Natural killer cell (primary cell): Measurements from ENCODE around the gene LRP1B. TPM values are rescaled to one million over a fixed set of nuclear protein-coding genes. Genes with fewer than 3 reads are reported as not detected.

Experiments
- ATAC-seq, 3 donors: fragments of 150-1000 bp in 2 of 3; fragments of 200-7000 bp in 1 of 3; cut with Tn5 transposase; 1 replicate in 1 of 3; 2 replicates in 2 of 3; pipeline ENCODE4 v1.10.0; 2021; ENCODE audit warnings: mild to moderate bottlenecking in 2 of 3, moderate library complexity in 2 of 3
- DNase-seq, 2 donors: peaks; one replicate each; pipeline versions ENCODE4 v3.0.0 to v3.0.0-alpha.2; 2013 to 2021; ENCODE audit warnings: mixed read lengths in 1 of 2
- H3K27ac ChIP-seq: one replicate; pipeline ENCODE4 v1.5.1; 2013; ENCODE audit warnings: mild to moderate bottlenecking, low read length
- H3K27me3 ChIP-seq: one replicate; pipeline ENCODE4 v1.6.1; 2013; ENCODE audit warnings: low read length; ENCODE audit not compliant: control insufficient read depth, insufficient read depth
- H3K36me3 ChIP-seq: one replicate; pipeline ENCODE4 v1.6.1; 2013; ENCODE audit warnings: low read length; ENCODE audit not compliant: control insufficient read depth, insufficient read depth
- H3K4me1 ChIP-seq: one replicate; pipeline ENCODE4 v1.6.1; 2013; ENCODE audit warnings: low read length; ENCODE audit not compliant: control insufficient read depth, insufficient read depth
- H3K4me3 ChIP-seq: one replicate; pipeline ENCODE4 v1.5.1; 2013; ENCODE audit warnings: low read length
- H3K9me3 ChIP-seq: one replicate; pipeline ENCODE4 v1.6.1; 2013; ENCODE audit warnings: low read length; ENCODE audit not compliant: control insufficient read depth, insufficient read depth
- H3K27ac Mint-ChIP-seq, 2 donors: one replicate each; pipeline ENCODE4 v1.8.0; 2022; ENCODE audit warnings: mild to moderate bottlenecking in 2 of 2, mixed read lengths in 2 of 2, moderate library complexity in 1 of 2
- H3K27me3 Mint-ChIP-seq, 2 donors: one replicate each; pipeline ENCODE4 v1.8.0; 2022; ENCODE audit warnings: low read depth in 2 of 2, mixed read lengths in 2 of 2
- H3K36me3 Mint-ChIP-seq: one replicate; pipeline ENCODE4 v1.8.0; 2022; ENCODE audit warnings: mixed read lengths
- H3K4me1 Mint-ChIP-seq, 2 donors: one replicate each; pipeline ENCODE4 v1.8.0; 2022; ENCODE audit warnings: mixed read lengths in 2 of 2
- H3K4me3 Mint-ChIP-seq: one replicate; pipeline ENCODE4 v1.8.0; 2022; ENCODE audit warnings: mild to moderate bottlenecking, moderate library complexity, mixed read lengths
- H3K9me3 Mint-ChIP-seq, 2 donors: one replicate each; pipeline ENCODE4 v1.8.0; 2022; ENCODE audit warnings: mixed read lengths in 2 of 2
- WGBS: methylation state at CpG from one replicate; pipeline ENCODE4 v1.1.7; 2013; ENCODE audit warnings: missing lambda C conversion rate; ENCODE audit not compliant: insufficient coverage; 5-methylcytosine and 5-hydroxymethylcytosine counted together
- intact Hi-C: fragments of 100-400 bp; cut with micrococcal nuclease; formaldehyde crosslinking; loops from one replicate; pipeline ENCODE4 v1.14.2; 2022
- total RNA-seq, 4 donors: library from RNA; stranded (reverse); fragments of 120-200 nt in 1 of 4; gene quantifications; one replicate each; pipeline versions ENCODE4 v1.2.3 to v1.2.4, GENCODE V29; 2013 to 2022
- TF ChIP-seq, protein P1 (sequence below): fragments of 200-600 bp; IDR thresholded peaks from one replicate; pipeline ENCODE4 v1.8.0; 2022; ENCODE audit warnings: antibody characterized with exemption

The LRP1B gene
- total RNA-seq, 3 donors from 2014 or later (not counting 1 experiment from before 2014, with no cell fraction given), result 0.05 TPM; not detected in 2

DNA sequence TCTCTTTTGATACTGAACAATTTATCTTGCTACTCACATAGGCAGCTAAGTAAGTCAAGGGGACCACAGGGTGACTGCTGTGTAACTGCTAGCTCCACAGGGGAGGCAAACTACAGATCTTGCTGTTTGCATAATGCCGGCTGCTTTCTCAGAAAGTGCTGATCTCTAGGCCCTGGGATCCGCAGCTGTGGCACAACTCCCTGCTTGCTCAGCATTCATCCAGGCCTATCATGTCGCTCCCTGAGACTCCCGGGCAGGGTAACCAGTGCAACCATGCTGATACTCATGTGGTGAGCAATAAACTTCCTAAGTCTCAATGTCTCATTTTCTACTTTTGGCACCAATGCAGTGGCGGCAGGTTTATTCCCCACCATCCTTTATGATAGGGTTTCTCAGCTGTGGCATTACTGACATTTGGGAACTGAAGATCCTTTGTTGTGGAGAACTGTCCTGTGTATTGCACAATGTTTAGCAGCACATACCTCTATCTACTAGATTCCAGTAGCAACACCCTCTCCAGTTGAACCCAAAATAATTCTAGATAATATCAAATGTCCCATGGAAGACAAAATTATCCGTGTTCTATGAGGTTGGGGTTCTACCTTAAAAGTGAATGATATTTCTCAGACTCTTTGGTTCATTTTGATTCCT, 1101.3 kb downstream of the LRP1B start:
- no peak for ATAC-seq
- Mint-ChIP-seq H3K4me3 (no peak overlapping the region), H3K36me3 (no peaks in the 10 kb centered on the region)

DNA sequence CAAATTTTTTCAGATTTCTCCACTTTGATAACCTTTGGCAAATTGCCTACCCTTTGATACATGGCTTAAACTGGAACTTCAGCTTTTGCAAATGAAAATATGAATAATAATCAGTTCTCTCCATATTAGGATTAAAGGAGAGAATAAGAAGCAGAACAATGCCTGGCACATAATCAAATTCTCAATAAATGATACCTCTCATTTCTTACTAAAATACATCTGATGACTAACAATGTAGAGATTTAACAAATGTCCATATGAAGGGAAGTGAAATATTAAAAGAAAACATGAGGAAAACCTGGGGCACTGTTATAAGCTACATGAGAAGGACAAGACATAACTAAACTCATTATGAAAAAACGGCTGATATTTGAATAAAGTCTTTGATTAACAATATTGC, 1103.6 kb downstream of the LRP1B start:
- peaks cover 6% of the 10 kb centered on the region for H3K9me3 ChIP-seq
- no peak overlapping the region for H3K4me3 ChIP-seq
- no peaks in the 10 kb centered on the region for H3K4me1 Mint-ChIP-seq
- H3K4me3 Mint-ChIP-seq, result no peak overlapping the region
- H3K9me3 Mint-ChIP-seq, result peaks cover 9 to 13% of the 10 kb centered on the region in 2 donors
- H3K27ac ChIP-seq, result no peak overlapping the region
- intact Hi-C loops, result no loop called here
- H3K36me3 Mint-ChIP-seq, result no peaks in the 10 kb centered on the region
- ATAC-seq, result no peak
- H3K4me1 ChIP-seq, result no peaks in the 10 kb centered on the region
- no peaks in the 10 kb centered on the region for H3K36me3 ChIP-seq
- TF ChIP-seq, protein P1, sequence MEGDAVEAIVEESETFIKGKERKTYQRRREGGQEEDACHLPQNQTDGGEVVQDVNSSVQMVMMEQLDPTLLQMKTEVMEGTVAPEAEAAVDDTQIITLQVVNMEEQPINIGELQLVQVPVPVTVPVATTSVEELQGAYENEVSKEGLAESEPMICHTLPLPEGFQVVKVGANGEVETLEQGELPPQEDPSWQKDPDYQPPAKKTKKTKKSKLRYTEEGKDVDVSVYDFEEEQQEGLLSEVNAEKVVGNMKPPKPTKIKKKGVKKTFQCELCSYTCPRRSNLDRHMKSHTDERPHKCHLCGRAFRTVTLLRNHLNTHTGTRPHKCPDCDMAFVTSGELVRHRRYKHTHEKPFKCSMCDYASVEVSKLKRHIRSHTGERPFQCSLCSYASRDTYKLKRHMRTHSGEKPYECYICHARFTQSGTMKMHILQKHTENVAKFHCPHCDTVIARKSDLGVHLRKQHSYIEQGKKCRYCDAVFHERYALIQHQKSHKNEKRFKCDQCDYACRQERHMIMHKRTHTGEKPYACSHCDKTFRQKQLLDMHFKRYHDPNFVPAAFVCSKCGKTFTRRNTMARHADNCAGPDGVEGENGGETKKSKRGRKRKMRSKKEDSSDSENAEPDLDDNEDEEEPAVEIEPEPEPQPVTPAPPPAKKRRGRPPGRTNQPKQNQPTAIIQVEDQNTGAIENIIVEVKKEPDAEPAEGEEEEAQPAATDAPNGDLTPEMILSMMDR, result no peak
- no peaks in the 10 kb centered on the region for H3K27me3 Mint-ChIP-seq
- no CpG with 5 or more reads among the region's 1 CpG for WGBS
- no peaks in the 10 kb centered on the region for H3K27me3 ChIP-seq
- H3K27ac Mint-ChIP-seq, result no peak overlapping the region
- DNase-seq, result no peak

More for the DNA sequence above, 1101.3 kb downstream of the LRP1B start:
- intact Hi-C loops, result no loop called here
- peaks cover 6% of the 10 kb centered on the region for H3K9me3 ChIP-seq
- Mint-ChIP-seq H3K27ac (no peak overlapping the region), H3K4me1 (no peaks in the 10 kb centered on the region), H3K9me3 (peaks cover 7 to 13% of the 10 kb centered on the region in 2 donors), H3K27me3 (no peaks in the 10 kb centered on the region)
- TF ChIP-seq, protein P1, result no peak
- H3K27ac ChIP-seq, result no peak overlapping the region
- DNase-seq, result no peak
- H3K4me1 ChIP-seq, result no peaks in the 10 kb centered on the region
- H3K4me3 ChIP-seq, result no peak overlapping the region
- no peaks in the 10 kb centered on the region for H3K36me3 ChIP-seq
- WGBS, result 99% methylated on average over 5 of the region's 6 CpGs
- no peaks in the 10 kb centered on the region for H3K27me3 ChIP-seq

DNA sequence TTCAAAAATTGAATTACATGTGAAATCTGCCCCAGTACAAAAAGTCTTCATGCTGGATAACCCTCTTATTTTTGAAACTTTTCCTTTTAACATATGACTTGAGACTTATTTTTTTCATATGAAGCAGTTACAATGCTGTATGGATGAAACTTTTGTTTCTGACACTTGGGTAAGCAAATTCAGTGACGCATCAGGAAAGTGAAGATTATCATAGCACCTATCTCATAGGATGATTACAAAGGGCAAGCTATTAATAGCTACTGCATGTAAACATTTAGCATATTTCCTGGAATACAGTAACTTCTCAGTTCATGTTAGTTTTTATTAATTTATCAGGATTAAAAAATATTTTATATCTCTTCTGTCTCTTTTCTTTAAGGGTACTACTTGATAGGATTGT, 1109.2 kb downstream of the LRP1B start:
- intact Hi-C loops, result no loop called here
- DNase-seq (no peak), ATAC-seq (no peak)
- Mint-ChIP-seq H3K9me3 (peaks cover 5 to 7% of the 10 kb centered on the region in 2 donors), H3K4me3 (no peak overlapping the region), H3K36me3 (no peaks in the 10 kb centered on the region), H3K27me3 (no peaks in the 10 kb centered on the region), H3K27ac (no peak overlapping the region), H3K4me1 (no peaks in the 10 kb centered on the region)
- no peaks in the 10 kb centered on the region for H3K9me3 ChIP-seq
- no peak overlapping the region for H3K4me3 ChIP-seq
- H3K36me3 ChIP-seq, result no peaks in the 10 kb centered on the region
- 89% methylated on average over 1 of the region's 1 CpG for WGBS
- no peaks in the 10 kb centered on the region for H3K27me3 ChIP-seq
- H3K27ac ChIP-seq, result no peak overlapping the region
- TF ChIP-seq, protein P1, result no peak
- no peaks in the 10 kb centered on the region for H3K4me1 ChIP-seq

DNA sequence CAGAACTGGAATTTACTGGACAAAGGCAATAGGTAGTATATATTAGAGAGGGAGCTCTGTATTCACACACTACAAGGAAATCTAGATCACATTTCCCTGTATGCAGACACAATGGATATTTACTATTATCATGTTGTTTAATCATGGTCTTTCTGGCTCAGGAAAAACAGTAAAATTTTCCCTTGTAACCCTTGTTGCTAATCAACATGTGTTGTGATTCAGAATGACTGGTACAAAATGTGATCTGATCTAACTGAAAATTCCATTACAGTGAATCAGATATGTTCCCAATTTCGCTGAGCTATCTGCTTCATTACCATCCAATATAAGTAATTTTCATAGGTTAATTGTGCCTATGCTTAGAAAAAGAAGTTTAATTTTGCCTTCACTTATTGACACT, 1109.7 kb downstream of the LRP1B start:
- Mint-ChIP-seq H3K36me3 (no peaks in the 10 kb centered on the region), H3K4me1 (no peaks in the 10 kb centered on the region), H3K9me3 (peaks cover 5 to 7% of the 10 kb centered on the region in 2 donors), H3K27me3 (no peaks in the 10 kb centered on the region), H3K27ac (no peak overlapping the region), H3K4me3 (no peak overlapping the region)
- no peaks in the 10 kb centered on the region for H3K9me3 ChIP-seq
- no peaks in the 10 kb centered on the region for H3K36me3 ChIP-seq
- intact Hi-C loops, result no loop called here
- no peak overlapping the region for H3K27ac ChIP-seq
- WGBS, result no CpG with 5 or more reads among the region's 1 CpG
- no peak overlapping the region for H3K4me3 ChIP-seq
- no peak for DNase-seq
- no peaks in the 10 kb centered on the region for H3K27me3 ChIP-seq
- ATAC-seq, result no peak
- H3K4me1 ChIP-seq, result no peaks in the 10 kb centered on the region
- TF ChIP-seq, protein P1, result no peak
